Fibroblast of villous mesenchyme (primary cell): Measurements from ENCODE around the gene DCLK1. TPM values are rescaled to one million over a fixed set of nuclear protein-coding genes. Genes with fewer than 3 reads are reported as not detected.

Experiments used
- DNase-seq: peaks from one replicate; pipeline ENCODE4 v3.0.0-alpha.2; 2010; ENCODE audit warnings: low read depth
- H3K4me3 ChIP-seq: 2 replicates; pipeline ENCODE4 v1.5.1; 2011; ENCODE audit warnings: low read depth, mild to moderate bottlenecking, low read length
- total RNA-seq: library from RNA; depleted of rRNA; stranded (reverse); fragments of >200 nt; gene quantifications from 2 replicates; pipeline ENCODE4 v1.2.3, GENCODE V29; 2012
- TF ChIP-seq, protein P1 (sequence below): IDR thresholded peaks from 2 replicates; pipeline ENCODE4 v1.5.1; 2012; ENCODE audit warnings: low read depth, mild to moderate bottlenecking, low read length; ENCODE audit not compliant: insufficient read depth

Gene DCLK1
- 0.86 and 2.3 TPM in 2 replicates for total RNA-seq

DNA sequence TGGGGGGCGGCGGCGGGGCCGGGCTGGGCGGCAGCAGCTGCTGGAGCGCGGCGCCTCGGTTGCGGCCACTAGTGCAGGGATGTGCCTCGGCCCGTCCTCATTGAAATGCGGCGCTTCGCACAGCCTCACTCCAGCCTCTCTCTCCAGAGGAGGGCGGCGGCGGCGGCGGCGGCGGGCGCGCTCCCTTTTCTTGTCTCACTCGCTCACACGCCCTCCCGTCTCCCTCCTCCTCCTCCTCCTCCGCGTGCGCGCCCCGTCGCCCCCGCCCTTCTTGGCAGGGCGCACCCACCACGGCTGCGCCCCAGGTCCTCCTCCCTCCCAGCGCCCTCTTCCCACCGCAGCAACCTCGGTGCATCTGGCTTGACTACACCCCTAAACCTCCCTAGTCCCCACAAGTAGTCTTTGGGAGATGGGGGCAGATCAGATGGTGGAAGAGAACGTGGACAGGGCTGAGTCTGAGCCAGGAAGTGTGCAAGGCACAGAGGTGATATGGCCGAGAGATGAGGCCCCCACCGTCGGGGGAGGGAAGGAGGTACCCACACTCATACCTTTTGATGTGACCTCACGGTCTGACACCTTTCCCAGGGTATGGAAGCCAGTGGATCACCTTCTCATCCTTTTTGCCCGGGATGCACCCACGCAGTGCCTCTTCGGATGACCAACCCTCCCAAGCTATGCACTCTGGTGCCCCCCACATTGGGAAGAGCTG lies at the start of gene DCLK1:
Gene DCLK1, minus strand, starts transcription at position 161 of the 709 bp plus-strand sequence.
- TF ChIP-seq, protein P1, sequence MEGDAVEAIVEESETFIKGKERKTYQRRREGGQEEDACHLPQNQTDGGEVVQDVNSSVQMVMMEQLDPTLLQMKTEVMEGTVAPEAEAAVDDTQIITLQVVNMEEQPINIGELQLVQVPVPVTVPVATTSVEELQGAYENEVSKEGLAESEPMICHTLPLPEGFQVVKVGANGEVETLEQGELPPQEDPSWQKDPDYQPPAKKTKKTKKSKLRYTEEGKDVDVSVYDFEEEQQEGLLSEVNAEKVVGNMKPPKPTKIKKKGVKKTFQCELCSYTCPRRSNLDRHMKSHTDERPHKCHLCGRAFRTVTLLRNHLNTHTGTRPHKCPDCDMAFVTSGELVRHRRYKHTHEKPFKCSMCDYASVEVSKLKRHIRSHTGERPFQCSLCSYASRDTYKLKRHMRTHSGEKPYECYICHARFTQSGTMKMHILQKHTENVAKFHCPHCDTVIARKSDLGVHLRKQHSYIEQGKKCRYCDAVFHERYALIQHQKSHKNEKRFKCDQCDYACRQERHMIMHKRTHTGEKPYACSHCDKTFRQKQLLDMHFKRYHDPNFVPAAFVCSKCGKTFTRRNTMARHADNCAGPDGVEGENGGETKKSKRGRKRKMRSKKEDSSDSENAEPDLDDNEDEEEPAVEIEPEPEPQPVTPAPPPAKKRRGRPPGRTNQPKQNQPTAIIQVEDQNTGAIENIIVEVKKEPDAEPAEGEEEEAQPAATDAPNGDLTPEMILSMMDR, result no peak
- H3K4me3 ChIP-seq, result peak within 1 kb of the TSS; percentile 26
- no peak for DNase-seq

DNA sequence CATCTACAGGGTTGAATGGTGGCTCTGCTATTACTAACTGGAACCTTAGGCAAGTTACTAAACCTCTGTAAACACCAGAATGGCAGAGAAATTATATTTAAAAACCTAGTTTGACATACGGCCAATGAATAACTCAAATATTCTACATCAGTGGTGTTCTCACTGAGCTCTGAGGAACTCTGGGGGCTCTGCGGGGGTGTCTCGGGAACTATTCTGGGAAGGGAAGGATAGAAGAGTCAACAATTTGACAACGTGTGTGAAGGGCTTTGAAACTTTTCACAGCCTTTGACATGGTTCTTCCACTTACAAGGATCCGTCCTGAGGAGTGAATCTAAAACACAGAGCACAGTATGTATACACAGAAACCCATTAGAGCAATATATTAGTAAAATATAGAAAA lies 44.4 kb upstream of the DCLK1 start:
- TF ChIP-seq, protein P1, result no peak
- no peak overlapping the region for H3K4me3 ChIP-seq
- no peak for DNase-seq

DNA sequence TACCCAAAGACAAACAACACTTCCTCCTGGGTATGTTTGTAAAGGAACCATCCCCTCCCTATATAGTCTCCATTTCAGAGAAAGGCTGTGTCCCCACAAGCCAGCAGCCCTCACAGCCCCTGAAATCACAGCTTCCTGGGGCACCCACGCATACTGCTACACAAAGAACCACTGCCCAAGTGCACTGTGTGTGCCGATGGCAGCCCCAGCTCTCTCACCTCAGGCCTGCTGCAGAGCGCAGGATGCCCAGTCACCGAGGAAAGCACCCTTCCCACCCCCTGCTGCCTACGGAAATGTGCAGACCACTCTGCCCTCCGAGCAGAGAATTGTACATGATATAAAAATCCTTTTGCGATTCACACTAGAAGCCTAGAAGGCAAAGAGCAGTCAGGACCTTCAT lies 43.7 kb upstream of the DCLK1 start:
- TF ChIP-seq, protein P1, result no peak
- no peak for DNase-seq
- H3K4me3 ChIP-seq, result no peak overlapping the region

DNA sequence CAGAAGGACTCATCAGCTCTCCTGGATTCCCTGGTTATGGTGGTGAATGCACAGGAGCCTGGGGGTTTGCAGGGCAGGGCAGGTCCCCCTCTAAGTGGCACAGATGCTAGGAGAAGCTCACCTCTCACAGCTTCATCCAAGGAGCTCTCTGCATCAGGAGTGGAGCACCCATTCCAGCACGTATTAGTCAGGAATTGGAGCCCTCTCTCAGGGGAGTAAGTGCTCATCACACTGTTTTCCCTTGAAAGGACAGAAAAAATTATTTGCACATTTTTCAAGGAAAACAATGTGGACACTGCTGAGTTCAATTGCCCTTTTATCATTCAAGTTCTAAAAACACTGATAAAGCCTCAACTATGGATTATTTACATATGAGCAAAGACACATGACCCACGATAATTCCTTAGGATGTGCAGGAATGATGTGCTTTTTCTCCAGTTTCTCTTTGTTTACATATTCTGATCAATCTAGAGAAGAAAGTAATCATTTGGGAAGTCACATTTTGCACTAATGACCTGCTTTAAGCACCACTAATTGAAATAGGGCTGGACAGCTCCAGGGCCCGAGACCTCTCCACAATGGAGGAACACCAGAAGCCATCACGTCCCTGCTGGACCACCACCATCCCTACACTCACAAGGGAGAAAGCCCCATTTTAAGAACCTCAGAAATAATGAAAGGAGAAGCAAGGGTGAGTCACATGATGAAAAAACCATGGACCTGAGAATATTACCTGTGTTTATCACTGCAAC lies 42.6 kb upstream of the DCLK1 start:
- TF ChIP-seq, protein P1, result no peak
- DNase-seq, result no peak
- H3K4me3 ChIP-seq, result no peak overlapping the region

DNA sequence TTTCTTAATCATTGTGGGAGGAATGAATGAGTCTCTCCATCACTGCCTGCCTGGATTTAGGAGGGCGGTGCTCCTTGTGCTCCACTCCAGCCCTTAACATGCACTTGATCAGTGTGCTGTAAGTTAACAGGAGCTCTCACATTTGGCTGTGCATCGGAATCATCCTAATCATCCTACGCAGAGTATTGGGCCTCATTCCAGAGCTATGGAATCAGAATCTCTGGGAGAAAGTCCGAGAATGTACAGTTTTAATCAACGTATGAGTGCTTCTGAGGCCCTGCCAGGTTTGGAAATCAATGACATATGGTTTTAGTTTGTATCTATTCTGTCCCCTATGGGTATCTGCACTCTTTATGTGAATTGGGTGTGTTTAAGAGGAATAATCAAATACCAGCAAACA lies 34.9 kb upstream of the DCLK1 start:
- DNase-seq, result no peak
- H3K4me3 ChIP-seq, result no peak overlapping the region
- TF ChIP-seq, protein P1, result no peak

DNA sequence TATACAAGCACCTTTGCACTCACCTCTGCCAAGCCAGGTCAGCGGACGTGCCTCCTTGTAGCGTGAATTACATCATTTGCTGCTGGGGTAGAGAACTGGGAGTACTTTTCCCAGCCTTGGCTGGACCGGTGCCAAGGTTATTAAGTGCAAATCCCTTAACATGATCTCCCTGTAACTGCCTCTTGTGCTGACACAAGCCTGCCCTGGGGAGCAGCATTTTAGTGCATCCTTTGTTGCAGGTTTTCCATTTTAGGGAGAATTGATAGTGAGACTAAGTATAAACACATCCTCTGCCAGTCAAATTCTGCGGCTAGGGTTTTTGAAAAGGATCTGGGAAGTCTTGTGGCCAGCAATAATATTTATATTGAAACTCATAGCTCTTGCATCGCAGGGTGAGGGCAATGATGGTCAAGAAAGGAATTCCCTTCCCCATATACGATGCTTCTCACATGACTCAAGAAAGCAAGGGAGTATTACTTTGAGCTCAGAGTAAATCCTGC lies 32.7 kb upstream of the DCLK1 start:
- no peak overlapping the region for H3K4me3 ChIP-seq
- TF ChIP-seq, protein P1, result no peak
- DNase-seq, result peak; percentile 55
